Kidney (tissue), 14 donors: ENCODE data around the gene NEDD8. TPM values are rescaled to one million over a fixed set of nuclear protein-coding genes. Genes with fewer than 3 reads are reported as not detected.

Experiments
- DNase-seq, 5 donors: peaks; one replicate each; pipeline ENCODE4 v3.0.0-alpha.2; 2013 to 2020
- FAIRE-seq: peaks from 2 replicates; lab custom pipeline; 2012; peaks lifted over from hg19 to GRCh38; lab: Jason Lieb, UNC
- H3K27ac ChIP-seq, 2 donors: one replicate each; pipeline ENCODE4 v1.7.0; 2013; ENCODE audit warnings: low read depth in 2 of 2, low read length in 2 of 2, inconsistent platforms in 1 of 2
- H3K27me3 ChIP-seq: one replicate; pipeline ENCODE4 v1.7.1; 2013; ENCODE audit warnings: low read length, inconsistent platforms; ENCODE audit not compliant: control insufficient read depth, insufficient read depth
- H3K36me3 ChIP-seq, 3 donors: one replicate each; pipeline versions ENCODE4 v1.7.0 to v1.7.1; 2013; ENCODE audit warnings: low read length in 3 of 3, control low read depth in 1 of 3, inconsistent platforms in 1 of 3; ENCODE audit not compliant: insufficient read depth in 3 of 3, control insufficient read depth in 2 of 3
- H3K4me1 ChIP-seq, 3 donors: one replicate each; pipeline versions ENCODE4 v1.7.0 to v1.7.1; 2013; ENCODE audit warnings: low read length in 3 of 3, inconsistent platforms in 1 of 3, low read depth in 1 of 3; ENCODE audit not compliant: control insufficient read depth in 2 of 3, insufficient read depth in 2 of 3
- H3K4me3 ChIP-seq, 3 donors: one replicate each; pipeline versions ENCODE4 v1.7.0 to v1.8.1; 2013; ENCODE audit warnings: low read length in 3 of 3, control low read depth in 1 of 3, inconsistent platforms in 1 of 3
- H3K9ac ChIP-seq, 3 donors: one replicate each; pipeline versions ENCODE4 v1.7.0 to v1.7.1; 2013; ENCODE audit warnings: low read length in 3 of 3, control low read depth in 1 of 3, inconsistent platforms in 1 of 3
- H3K9me3 ChIP-seq, 3 donors: one replicate each; pipeline versions ENCODE4 v1.7.0 to v1.7.1; 2013; ENCODE audit warnings: low read length in 3 of 3, control low read depth in 1 of 3, inconsistent platforms in 1 of 3; ENCODE audit not compliant: control insufficient read depth in 2 of 3, insufficient read depth in 1 of 3
- intact Hi-C: fragments of 100-400 bp; cut with DNase I; formaldehyde crosslinking; loops from one replicate; pipeline ENCODE4 v1.11.1; 2022
- polyA plus RNA-seq: library from polyadenylated mRNA; stranded (reverse); fragments of 350-450 nt; fragmentation: Illumina TruSeq; extraction: RNeasy Lipid Tissue Mini Kit (QIAGEN cat#74804); gene quantifications from one replicate; pipeline ENCODE4 v1.2.3, GENCODE V29; 2014; ENCODE audit warnings: low read depth, low replicate concordance; ENCODE audit not compliant: insufficient read depth
- total RNA-seq: library from RNA; stranded (reverse); fragmentation: NEBNext Ultra II Directional; extraction: Animal tissue kit (Norgen Biotek cat#: 25700); gene quantifications from one replicate; pipeline ENCODE4 v1.2.1, GENCODE V29; 2021
- TF ChIP-seq, protein P1 (sequence below): IDR thresholded peaks from 3 replicates; pipeline ENCODE4 v1.5.1; 2012; ENCODE audit warnings: mild to moderate bottlenecking, moderate library complexity, borderline replicate concordance; ENCODE audit not compliant: insufficient read depth; ENCODE audit errors: extremely low read depth
- donor health status: control.
- donor health status: control.
- donor health status: control.
- donor health status: control.
- donor health status: control.
- donor health status: DM: yes; HTN: yes; CAD: no.
- donor health status: Normal renal cell carcinoma (clear cell type).

NEDD8 gene
- total and polyA plus RNA-seq, 2 donors from 2014 or later, result 145 to 439 TPM

DNA sequence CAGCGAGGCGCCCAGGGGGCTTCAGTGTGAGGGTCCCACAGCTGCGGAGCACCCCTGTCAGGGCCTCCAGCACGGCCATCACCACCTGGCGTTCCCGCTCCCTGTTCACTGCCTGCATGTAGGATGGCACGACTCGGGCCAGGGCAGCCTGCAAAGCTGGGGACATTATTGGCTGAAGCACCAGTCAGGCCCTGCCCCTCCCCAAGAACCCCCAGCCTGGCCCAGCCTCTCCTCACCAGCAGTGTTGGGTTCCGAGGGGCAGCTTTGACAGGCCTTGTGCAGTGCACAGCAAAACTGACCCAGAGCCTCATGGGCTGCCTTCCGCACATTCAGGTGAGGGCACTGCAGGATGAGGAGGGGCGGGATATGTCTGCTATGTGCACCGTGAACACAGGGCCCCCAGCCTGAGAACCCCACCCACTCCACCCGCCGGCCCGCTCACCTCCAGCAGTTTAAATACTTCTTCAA, 49.1 kb downstream of the NEDD8 start:
- FAIRE-seq, result no peak

DNA sequence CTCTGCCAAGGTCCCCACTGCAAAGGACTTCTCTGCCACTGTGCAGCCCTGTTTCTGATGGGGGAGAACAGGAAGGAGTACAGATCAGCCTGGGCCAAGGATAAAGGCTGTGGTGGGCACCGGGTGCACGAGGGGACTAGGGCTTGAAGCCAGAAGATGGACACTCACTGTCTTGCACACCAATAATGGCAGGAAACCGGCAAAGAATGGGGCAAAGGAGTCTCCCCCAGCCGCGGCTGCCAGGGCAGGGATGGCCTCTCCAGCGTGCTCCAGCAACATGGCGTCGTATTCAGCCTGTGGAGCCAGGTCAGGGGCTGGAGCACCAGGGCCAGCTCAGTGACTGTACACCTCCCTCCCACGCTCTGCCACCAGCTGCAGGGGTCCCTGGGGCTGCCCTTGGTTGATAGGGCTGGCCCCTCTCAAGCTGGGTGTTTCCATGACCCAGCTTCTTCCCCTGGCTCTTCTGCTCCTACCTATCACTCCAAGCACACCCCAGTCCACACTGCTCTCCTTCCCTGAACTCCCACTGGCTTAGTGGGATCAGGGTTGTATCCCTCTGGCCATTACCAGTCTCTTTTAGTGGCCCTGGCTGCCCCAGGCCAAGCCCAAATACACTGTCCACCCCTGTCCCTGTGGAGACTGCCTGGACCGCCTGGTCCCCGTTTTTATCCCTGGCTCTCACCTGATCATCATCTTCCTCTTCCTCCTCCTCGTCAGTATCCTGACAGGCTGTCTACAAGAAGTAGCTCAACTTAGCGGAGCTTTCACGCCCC, 49.9 kb downstream of the NEDD8 start:
- no peak overlapping the region for H3K4me3 ChIP-seq
- H3K27ac ChIP-seq, result no peak overlapping the region
- FAIRE-seq (no peak), DNase-seq (peak in 1 of 5 donors; percentile 64)
- H3K27me3 ChIP-seq, result no peaks in the 10 kb centered on the region
- TF ChIP-seq, protein P1, sequence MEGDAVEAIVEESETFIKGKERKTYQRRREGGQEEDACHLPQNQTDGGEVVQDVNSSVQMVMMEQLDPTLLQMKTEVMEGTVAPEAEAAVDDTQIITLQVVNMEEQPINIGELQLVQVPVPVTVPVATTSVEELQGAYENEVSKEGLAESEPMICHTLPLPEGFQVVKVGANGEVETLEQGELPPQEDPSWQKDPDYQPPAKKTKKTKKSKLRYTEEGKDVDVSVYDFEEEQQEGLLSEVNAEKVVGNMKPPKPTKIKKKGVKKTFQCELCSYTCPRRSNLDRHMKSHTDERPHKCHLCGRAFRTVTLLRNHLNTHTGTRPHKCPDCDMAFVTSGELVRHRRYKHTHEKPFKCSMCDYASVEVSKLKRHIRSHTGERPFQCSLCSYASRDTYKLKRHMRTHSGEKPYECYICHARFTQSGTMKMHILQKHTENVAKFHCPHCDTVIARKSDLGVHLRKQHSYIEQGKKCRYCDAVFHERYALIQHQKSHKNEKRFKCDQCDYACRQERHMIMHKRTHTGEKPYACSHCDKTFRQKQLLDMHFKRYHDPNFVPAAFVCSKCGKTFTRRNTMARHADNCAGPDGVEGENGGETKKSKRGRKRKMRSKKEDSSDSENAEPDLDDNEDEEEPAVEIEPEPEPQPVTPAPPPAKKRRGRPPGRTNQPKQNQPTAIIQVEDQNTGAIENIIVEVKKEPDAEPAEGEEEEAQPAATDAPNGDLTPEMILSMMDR, result no peak
- peaks cover 0 to 45% (median 27%) of the 10 kb centered on the region in 3 donors for H3K36me3 ChIP-seq
- no peaks in the 10 kb centered on the region for H3K9me3 ChIP-seq
- H3K4me1 ChIP-seq, result peaks cover 0 to 18% (median 15%) of the 10 kb centered on the region in 3 donors
- no peak overlapping the region for H3K9ac ChIP-seq
- intact Hi-C loops, result no loop called here

More for the DNA sequence above, 49.1 kb downstream of the NEDD8 start:
- no peaks in the 10 kb centered on the region for H3K27me3 ChIP-seq
- H3K9me3 ChIP-seq, result no peaks in the 10 kb centered on the region
- TF ChIP-seq, protein P1, result no peak
- H3K4me1 ChIP-seq, result peaks cover 0 to 26% (median 22%) of the 10 kb centered on the region in 3 donors
- H3K36me3 ChIP-seq, result peaks cover 0 to 45% (median 27%) of the 10 kb centered on the region in 3 donors
- intact Hi-C loops, result no loop called here
- no peak overlapping the region for H3K27ac ChIP-seq
- no peak overlapping the region for H3K9ac ChIP-seq
- H3K4me3 ChIP-seq, result no peak overlapping the region
- no peak for DNase-seq

DNA sequence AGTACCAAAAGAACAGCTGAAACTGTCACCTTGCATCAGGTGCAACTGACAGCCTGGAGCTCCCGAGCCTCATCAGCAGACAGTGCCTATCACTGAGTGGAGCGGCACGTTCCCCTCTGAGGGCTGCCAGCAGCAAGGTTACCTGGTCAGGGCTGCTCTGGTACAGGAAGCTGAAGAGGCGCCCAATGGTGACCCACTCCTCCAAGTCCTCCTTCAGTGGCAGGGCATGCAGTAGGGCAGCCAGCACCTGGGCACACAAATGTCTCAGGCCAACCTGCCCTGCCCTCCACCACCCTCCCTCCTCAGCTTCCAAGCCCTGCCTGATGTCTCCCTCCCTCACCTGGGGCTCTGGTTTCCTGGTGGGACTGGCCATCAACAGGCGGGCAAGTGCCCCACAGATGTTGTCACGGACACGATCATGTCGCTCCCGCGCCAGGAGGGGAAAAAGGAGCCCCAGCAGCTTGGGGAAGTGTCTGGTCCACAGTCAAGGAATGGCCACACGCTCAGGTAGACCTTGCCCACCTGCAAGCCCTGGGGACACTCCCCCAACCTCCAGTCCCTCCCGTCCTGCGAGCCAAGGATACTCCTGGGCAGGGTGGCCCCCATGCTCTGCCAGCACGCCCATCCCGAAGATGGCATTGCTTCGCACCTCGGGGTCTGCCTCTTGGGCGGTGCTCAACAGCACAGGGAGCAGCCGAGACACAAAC, 50.6 kb downstream of the NEDD8 start:
- FAIRE-seq, result no peak
- Histone ChIP-seq H3K36me3 (peaks cover 0 to 43% (median 27%) of the 10 kb centered on the region in 3 donors), H3K9ac (no peak overlapping the region), H3K27ac (peak overlapping the region; percentile 39 to 92), H3K4me3 (no peak overlapping the region), H3K9me3 (no peaks in the 10 kb centered on the region), H3K4me1 (peaks cover 0 to 18% (median 15%) of the 10 kb centered on the region in 3 donors), H3K27me3 (no peaks in the 10 kb centered on the region)
- TF ChIP-seq, protein P1, result no peak
- intact Hi-C loops, result no loop called here
- DNase-seq, result peak in 1 of 5 donors; percentile 72
